HG02938 (cell line): Measurements from ENCODE around the gene FBN3.
"Not testable (repeated sequence)": the region's sequence is repeated elsewhere in the genome, so short reads cannot be mapped to it uniquely, and the experiment has no call there.

Source experiments
- ATAC-seq: cut with Tn5 transposase; IDR thresholded peaks from one replicate; pipeline ENCODE4 v1.9.1; 2021; ENCODE audit warnings: mild to moderate bottlenecking, moderate library complexity; ENCODE audit not compliant: unreplicated experiment

The FBN3 gene

GRCh38 chr19:8120636-8121480 is 28.5 kb downstream of the FBN3 start:
- no peak for ATAC-seq

GRCh38 chr19:8117991-8118390 is 31.4 kb downstream of the FBN3 start:
- no peak for ATAC-seq

- no peak for ATAC-seq
Observed at GRCh38 chr19:8116437-8117293, 32.7 kb downstream of the FBN3 start.

- no peak for ATAC-seq
Observed at GRCh38 chr19:8115805-8116396, 33.5 kb downstream of the FBN3 start.

GRCh38 chr19:8113017-8113416 is 36.4 kb downstream of the FBN3 start:
- no peak for ATAC-seq

- ATAC-seq, result no peak
Observed at GRCh38 chr19:8111376-8111775, 38.0 kb downstream of the FBN3 start.

GRCh38 chr19:8110931-8111330 is 38.5 kb downstream of the FBN3 start:
- ATAC-seq, result no peak

- ATAC-seq, result no peak
Observed at GRCh38 chr19:8109890-8110662, 39.3 kb downstream of the FBN3 start.

GRCh38 chr19:8109455-8109854 is 39.9 kb downstream of the FBN3 start:
- no peak for ATAC-seq

- no peak for ATAC-seq
Observed at GRCh38 chr19:8108560-8109445, 40.6 kb downstream of the FBN3 start.

- ATAC-seq, result no peak
Observed at GRCh38 chr19:8107301-8107903, 42.0 kb downstream of the FBN3 start.

GRCh38 chr19:8105471-8105870 is 43.9 kb downstream of the FBN3 start:
- no peak for ATAC-seq

GRCh38 chr19:8101910-8102309 is 47.5 kb downstream of the FBN3 start:
- not testable (repeated sequence) for ATAC-seq

GRCh38 chr19:8101311-8101710 is 48.1 kb downstream of the FBN3 start:
- ATAC-seq, result no peak

- ATAC-seq, result no peak
Observed at GRCh38 chr19:8097681-8098567, 51.5 kb downstream of the FBN3 start.

GRCh38 chr19:8097198-8097597 is 52.2 kb downstream of the FBN3 start:
- ATAC-seq, result no peak

- ATAC-seq, result no peak
Observed at GRCh38 chr19:8096071-8096470, 53.3 kb downstream of the FBN3 start.

GRCh38 chr19:8095354-8095886 is 54.0 kb downstream of the FBN3 start:
- no peak for ATAC-seq
